GM06990 (cell line): Measurements from ENCODE around the gene DUS2.
"Not testable (repeated sequence)": the region's sequence is repeated elsewhere in the genome, so short reads cannot be mapped to it uniquely, and the experiment has no call there.

Experiments
- DNase-seq: peaks from one replicate; pipeline ENCODE4 v3.0.0-alpha.2; 2011; ENCODE audit not compliant: insufficient read length; ENCODE audit errors: extremely low read depth
- H3K27me3 ChIP-seq: replicated peaks from 2 replicates; pipeline ENCODE4 v1.6.0; 2011; ENCODE audit warnings: low read length; ENCODE audit not compliant: control insufficient read depth, insufficient read depth
- H3K36me3 ChIP-seq: 2 replicates; pipeline ENCODE4 v1.5.1; 2011; ENCODE audit warnings: low read length; ENCODE audit not compliant: control insufficient read depth, insufficient read depth
- H3K4me3 ChIP-seq: replicated peaks from 2 replicates; pipeline ENCODE4 v1.5.1; 2011; ENCODE audit warnings: low read depth, mild to moderate bottlenecking, control low read depth, low read length
- CTCF ChIP-seq: IDR thresholded peaks from 2 replicates; pipeline ENCODE4 v1.5.1; 2011; ENCODE audit warnings: low read length, control low read depth, mild to moderate bottlenecking, inconsistent platforms; ENCODE audit not compliant: insufficient read depth, poor library complexity, severe bottlenecking

DUS2 gene

GRCh38 chr16:68096491-68096890 is 73.4 kb downstream of the DUS2 start:
- no peak for TF ChIP-seq CTCF
- DNase-seq: no peak
- H3K36me3 ChIP-seq: no peaks in the 10 kb centered on the region
- no peaks in the 10 kb centered on the region for H3K27me3 ChIP-seq
- no peak overlapping the region for H3K4me3 ChIP-seq

GRCh38 chr16:68097088-68097487 is 74.0 kb downstream of the DUS2 start:
- DNase-seq: no peak
- Histone ChIP-seq H3K4me3 (no peak overlapping the region), H3K36me3 (no peaks in the 10 kb centered on the region), H3K27me3 (no peaks in the 10 kb centered on the region)
- no peak for TF ChIP-seq CTCF

GRCh38 chr16:68097895-68098294 is 74.8 kb downstream of the DUS2 start:
- Histone ChIP-seq H3K27me3 (no peaks in the 10 kb centered on the region), H3K4me3 (no peak overlapping the region), H3K36me3 (no peaks in the 10 kb centered on the region)
- DNase-seq: no peak
- no peak for TF ChIP-seq CTCF

GRCh38 chr16:68100488-68100887 is 77.4 kb downstream of the DUS2 start:
- H3K36me3 ChIP-seq: no peaks in the 10 kb centered on the region
- H3K27me3 ChIP-seq: no peaks in the 10 kb centered on the region
- H3K4me3 ChIP-seq: no peak overlapping the region
- TF ChIP-seq CTCF: no peak
- no peak for DNase-seq

- no peak overlapping the region for H3K4me3 ChIP-seq
- DNase-seq: no peak
- H3K27me3 ChIP-seq: no peaks in the 10 kb centered on the region
- no peak for TF ChIP-seq CTCF
- H3K36me3 ChIP-seq: no peaks in the 10 kb centered on the region
These were observed 82.5 kb downstream of the DUS2 start for GRCh38 chr16:68105611-68106010.

- not testable (repeated sequence) for H3K4me3 ChIP-seq, H3K27me3 ChIP-seq, DNase-seq, H3K36me3 ChIP-seq
These were observed 84.3 kb downstream of the DUS2 start for GRCh38 chr16:68107230-68107928.

- H3K36me3 ChIP-seq, DNase-seq, H3K27me3 ChIP-seq, H3K4me3 ChIP-seq: not testable (repeated sequence)
These were observed 86.1 kb downstream of the DUS2 start for GRCh38 chr16:68109156-68109555.

GRCh38 chr16:68110611-68111010 is 87.5 kb downstream of the DUS2 start:
- not testable (repeated sequence) for H3K4me3 ChIP-seq, DNase-seq, H3K36me3 ChIP-seq, H3K27me3 ChIP-seq
